Measurements from ENCODE around the gene ARMH3. TPM values are rescaled to one million over a fixed set of nuclear protein-coding genes. Genes with fewer than 3 reads are reported as not detected.

Gene ARMH3
- total RNA-seq, 2 experiments from 2014 or later = 7.9 to 24.3 TPM

DNA sequence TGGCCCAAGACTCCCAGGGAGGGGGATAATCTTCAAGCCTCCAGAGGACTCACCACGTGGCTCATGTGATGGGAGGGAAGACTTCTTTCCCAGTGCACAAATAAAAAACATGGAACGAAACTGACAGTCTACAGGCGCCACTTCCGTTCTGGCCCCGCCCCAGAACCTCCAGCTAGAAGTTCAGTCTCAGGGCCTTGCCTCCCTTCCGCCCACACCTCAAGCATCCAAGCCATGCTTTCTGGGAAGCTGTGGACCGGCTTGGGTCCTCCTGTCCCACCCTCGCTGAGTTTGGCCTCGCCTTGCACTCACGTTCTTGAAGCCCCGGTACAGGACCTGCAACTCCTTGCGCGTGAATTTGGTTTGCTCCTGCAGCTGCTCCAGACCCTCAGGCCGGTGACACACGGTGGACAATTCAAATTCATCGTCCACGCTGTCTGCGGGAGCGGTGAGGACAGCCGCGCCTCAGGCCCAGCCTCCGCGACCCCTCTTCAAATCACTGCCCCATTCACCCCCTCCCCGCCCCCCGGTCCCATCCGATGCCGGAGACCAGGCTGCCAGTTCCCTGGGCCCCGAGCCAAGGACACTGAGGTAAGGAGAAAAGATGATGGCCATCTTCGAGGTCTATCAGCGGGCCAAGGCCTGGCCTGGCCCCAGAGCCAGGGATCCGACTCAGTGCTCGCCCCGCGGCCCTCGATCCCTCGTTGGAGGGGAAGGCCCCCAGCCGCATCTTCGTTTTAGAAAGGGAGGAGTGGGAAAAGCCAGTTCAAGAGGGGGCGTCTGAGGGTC is 227.0 kb downstream of the ARMH3 start:
- Histone ChIP-seq H3K4me2 (ENCODE audit: low read length) (peak overlapping the region; percentile 66), H3K4me1 (ENCODE audit: insufficient read depth, low read length, poor library complexity, severe bottlenecking) (peaks cover 32% of the 10 kb centered on the region), H3K9me3 (ENCODE audit: low read length) (no peaks in the 10 kb centered on the region), H2AFZ (ENCODE audit: low read length) (no peak overlapping the region), H3K27ac (ENCODE audit: low read depth, low read length, poor library complexity, severe bottlenecking) (no peak overlapping the region), H3K9me2 (ENCODE audit: insufficient read depth, low read length) (no peaks in the 10 kb centered on the region), H3K36me3 (ENCODE audit: insufficient read depth, low read length) (no peaks in the 10 kb centered on the region), H3K4me3 (ENCODE audit: low read depth, low read length, poor library complexity, severe bottlenecking) (peak overlapping the region; percentile 49), H3K79me2 (ENCODE audit: insufficient read depth, low read depth, low read length) (no peaks in the 10 kb centered on the region), H4K20me1 (ENCODE audit: insufficient read depth, low read length) (no peaks in the 10 kb centered on the region)
- POLR2A ChIA-PET = interaction anchor here (0.9 to 2.1 kb wide), 3 partner anchors 9 to 14 kb away, joined by 4 to 10 read pairs (median 5); partner anchors contain the start of gene OGA
- intact Hi-C loops (cut with micrococcal nuclease; ENCODE audit: unreplicated experiment) = loop anchor here (1.0 kb wide), 1 partner anchor 11 kb away; the partner anchor contains the start of gene OGA
- no peak for TF ChIP-seq EZH2phosphoT487 (IDR thresholded peaks at IDR 0.05; ENCODE audit: borderline replicate concordance, low read depth, low read length)
- DNase-seq (ENCODE audit: low spot score) = no peak
- BruUV-seq (replicated peaks) = no TSS peak
- CTCF ChIA-PET (ENCODE audit: unreplicated experiment) = interaction anchor here (0.6 kb wide), 2 partner anchors 10 to 768 kb away, joined by 5 to 7 read pairs; no protein-coding TSS in a partner anchor

DNA sequence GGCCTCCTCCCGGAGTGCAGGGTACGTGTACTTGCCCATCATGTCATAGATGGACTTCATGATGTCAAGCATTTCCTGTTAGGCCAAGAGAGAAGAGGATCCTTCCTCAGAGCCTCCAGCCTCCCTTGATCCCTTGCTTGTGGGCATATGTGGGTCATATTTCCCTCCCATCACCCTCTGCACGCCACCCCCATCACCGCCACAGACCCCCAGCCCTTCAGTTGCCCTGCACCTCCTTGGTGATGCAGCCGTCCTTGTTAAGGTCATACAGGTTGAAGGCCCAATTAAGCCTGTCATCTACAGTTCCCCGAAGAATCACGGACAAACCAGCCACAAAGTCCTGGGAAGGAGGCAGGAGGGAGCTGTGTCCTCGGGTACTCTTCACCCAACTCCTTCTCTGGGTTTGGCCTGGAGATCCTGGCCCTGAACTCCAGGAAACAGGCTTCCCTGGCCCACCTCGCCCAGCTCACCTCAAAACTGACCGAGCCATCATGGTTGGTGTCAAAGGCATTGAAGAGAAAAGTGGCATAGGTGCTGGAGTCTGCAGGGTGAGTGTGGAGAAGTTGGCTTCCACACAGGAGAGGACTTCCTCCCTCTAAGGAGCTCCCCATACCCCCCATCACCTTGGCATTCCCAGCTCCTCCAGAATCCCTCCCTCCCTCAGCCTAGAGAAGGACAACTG is 227.9 kb downstream of the ARMH3 start:
- no peak overlapping the region for H3K27ac ChIP-seq (ENCODE audit: low read depth, low read length, poor library complexity, severe bottlenecking)
- no peak for TF ChIP-seq EZH2phosphoT487 (IDR thresholded peaks at IDR 0.05; ENCODE audit: borderline replicate concordance, low read depth, low read length)
- TF ChIP-seq, protein P1, sequence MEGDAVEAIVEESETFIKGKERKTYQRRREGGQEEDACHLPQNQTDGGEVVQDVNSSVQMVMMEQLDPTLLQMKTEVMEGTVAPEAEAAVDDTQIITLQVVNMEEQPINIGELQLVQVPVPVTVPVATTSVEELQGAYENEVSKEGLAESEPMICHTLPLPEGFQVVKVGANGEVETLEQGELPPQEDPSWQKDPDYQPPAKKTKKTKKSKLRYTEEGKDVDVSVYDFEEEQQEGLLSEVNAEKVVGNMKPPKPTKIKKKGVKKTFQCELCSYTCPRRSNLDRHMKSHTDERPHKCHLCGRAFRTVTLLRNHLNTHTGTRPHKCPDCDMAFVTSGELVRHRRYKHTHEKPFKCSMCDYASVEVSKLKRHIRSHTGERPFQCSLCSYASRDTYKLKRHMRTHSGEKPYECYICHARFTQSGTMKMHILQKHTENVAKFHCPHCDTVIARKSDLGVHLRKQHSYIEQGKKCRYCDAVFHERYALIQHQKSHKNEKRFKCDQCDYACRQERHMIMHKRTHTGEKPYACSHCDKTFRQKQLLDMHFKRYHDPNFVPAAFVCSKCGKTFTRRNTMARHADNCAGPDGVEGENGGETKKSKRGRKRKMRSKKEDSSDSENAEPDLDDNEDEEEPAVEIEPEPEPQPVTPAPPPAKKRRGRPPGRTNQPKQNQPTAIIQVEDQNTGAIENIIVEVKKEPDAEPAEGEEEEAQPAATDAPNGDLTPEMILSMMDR (conservative IDR thresholded peaks at IDR 0.05; ENCODE audit: low read length) = no peak
- H4K20me1 ChIP-seq (ENCODE audit: insufficient read depth, low read length) = no peaks in the 10 kb centered on the region
- H3K4me3 ChIP-seq (ENCODE audit: low read depth, low read length, poor library complexity, severe bottlenecking) = no peak overlapping the region
- ChIA-PET POLR2A (interaction anchor here (1.5 kb wide), 1 partner anchor 10 kb away, joined by 9 read pairs; the partner anchor contains the start of gene OGA), CTCF (ENCODE audit: unreplicated experiment) (interaction anchor here (0.6 kb wide), 1 partner anchor 767 kb away, joined by 5 read pairs; no protein-coding TSS in a partner anchor)
- H3K9me2 ChIP-seq (ENCODE audit: insufficient read depth, low read length) = no peaks in the 10 kb centered on the region
- H3K9me3 ChIP-seq (ENCODE audit: low read length) = no peaks in the 10 kb centered on the region
- no peaks in the 10 kb centered on the region for H3K36me3 ChIP-seq (ENCODE audit: insufficient read depth, low read length)
- H3K4me1 ChIP-seq (ENCODE audit: insufficient read depth, low read length, poor library complexity, severe bottlenecking) = peaks cover 32% of the 10 kb centered on the region
- intact Hi-C loops (cut with micrococcal nuclease; ENCODE audit: unreplicated experiment) = no loop called here
- H3K4me2 ChIP-seq (ENCODE audit: low read length) = no peak overlapping the region
- H3K79me2 ChIP-seq (ENCODE audit: insufficient read depth, low read depth, low read length) = no peaks in the 10 kb centered on the region
- H2AFZ ChIP-seq (ENCODE audit: low read length) = no peak overlapping the region
- no peak for DNase-seq (ENCODE audit: low spot score)
- BruUV-seq (replicated peaks) = no TSS peak

DNA sequence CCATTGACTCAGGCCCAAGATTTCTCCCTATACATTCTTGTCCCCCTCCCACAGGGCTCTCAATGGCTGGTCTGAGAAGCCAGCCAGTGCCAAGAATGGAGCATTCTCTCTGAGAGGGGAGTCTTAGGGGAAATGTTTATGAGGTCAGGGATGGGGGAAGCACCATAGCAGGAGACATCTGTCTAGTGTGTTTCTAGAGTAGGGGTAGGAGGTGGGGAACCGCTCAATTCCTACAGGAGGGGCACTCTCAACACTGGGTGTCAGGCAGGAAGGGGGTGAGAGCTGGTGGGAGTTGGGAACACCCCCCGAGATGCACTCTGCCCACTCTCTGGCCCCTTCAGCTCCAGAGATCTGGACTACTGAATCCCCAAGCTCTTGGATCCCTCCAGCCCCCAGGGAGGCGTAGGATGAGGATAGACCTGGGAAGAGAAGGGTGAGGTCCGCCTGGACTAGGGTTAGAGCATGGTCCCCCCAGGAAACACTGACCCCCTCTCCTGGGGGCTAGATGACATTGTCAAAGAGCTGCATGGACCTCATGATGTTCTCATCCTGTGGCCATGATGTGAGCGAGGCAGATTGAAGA is 229.0 kb downstream of the ARMH3 start:
- no peak overlapping the region for H3K4me3 ChIP-seq (ENCODE audit: low read depth, low read length, poor library complexity, severe bottlenecking)
- peaks cover 27% of the 10 kb centered on the region for H3K4me1 ChIP-seq (ENCODE audit: insufficient read depth, low read length, poor library complexity, severe bottlenecking)
- H3K27ac ChIP-seq (ENCODE audit: low read depth, low read length, poor library complexity, severe bottlenecking) = no peak overlapping the region
- H2AFZ ChIP-seq (ENCODE audit: low read length) = no peak overlapping the region
- no peak overlapping the region for H3K4me2 ChIP-seq (ENCODE audit: low read length)
- no peaks in the 10 kb centered on the region for H4K20me1 ChIP-seq (ENCODE audit: insufficient read depth, low read length)
- no TSS peak for BruUV-seq (replicated peaks)
- DNase-seq (ENCODE audit: low spot score) = no peak
- TF ChIP-seq, protein P1 (conservative IDR thresholded peaks at IDR 0.05; ENCODE audit: low read length) = no peak
- TF ChIP-seq EZH2phosphoT487 (IDR thresholded peaks at IDR 0.05; ENCODE audit: borderline replicate concordance, low read depth, low read length) = no peak
- ChIA-PET POLR2A (interaction anchor here (1.5 kb wide), 1 partner anchor 9 kb away, joined by 9 read pairs; the partner anchor contains the start of gene OGA), CTCF (ENCODE audit: unreplicated experiment) (interaction anchor here (0.7 kb wide), 1 partner anchor 201 kb away, joined by 3 read pairs; no protein-coding TSS in a partner anchor)
- H3K36me3 ChIP-seq (ENCODE audit: insufficient read depth, low read length) = no peaks in the 10 kb centered on the region
- intact Hi-C loops (cut with micrococcal nuclease; ENCODE audit: unreplicated experiment) = no loop called here
- no peaks in the 10 kb centered on the region for H3K9me2 ChIP-seq (ENCODE audit: insufficient read depth, low read length)
- H3K79me2 ChIP-seq (ENCODE audit: insufficient read depth, low read depth, low read length) = no peaks in the 10 kb centered on the region
- no peaks in the 10 kb centered on the region for H3K9me3 ChIP-seq (ENCODE audit: low read length)
